Sigmoid colon (tissue), 4 donors: ENCODE data around the gene DCLRE1C.
"Not testable (repeated sequence)": the region's sequence is repeated elsewhere in the genome, so short reads cannot be mapped to it uniquely, and the experiment has no call there.

Experiments used
- CTCF ChIP-seq, 4 experiments: fragments of 450-650 bp in 3 of 4; fragments of 200-600 bp in 1 of 4; IDR thresholded peaks; one replicate each; pipeline ENCODE4 v1.5.1; 2016 to 2019; ENCODE audit warnings: antibody characterized with exemption in 4 of 4, mild to moderate bottlenecking in 3 of 4, moderate library complexity in 2 of 4
- EP300 ChIP-seq, 4 donors: sonication (generic); formaldehyde crosslinking; IDR thresholded peaks; one replicate each; pipeline ENCODE4 v1.6.1; 2017; ENCODE audit warnings: antibody characterized with exemption in 4 of 4
- POLR2A ChIP-seq, 2 donors: fragments of 450-650 bp; IDR thresholded peaks; one replicate each; pipeline ENCODE4 v1.6.1; 2016; ENCODE audit warnings: antibody characterized with exemption in 2 of 2, mild to moderate bottlenecking in 2 of 2, moderate library complexity in 2 of 2
- POLR2AphosphoS5 ChIP-seq, 4 donors: sonication (generic); formaldehyde crosslinking; IDR thresholded peaks; one replicate each; pipeline ENCODE4 v1.6.1; 2017; ENCODE audit warnings: antibody characterized with exemption in 4 of 4

GRCh38 chr10:14907591-14907990 is 46.3 kb downstream of the DCLRE1C start:
- TF ChIP-seq POLR2AphosphoS5, CTCF, EP300, POLR2A (IDR thresholded peaks at IDR 0.05): not testable (repeated sequence)
